CMK (cell line): ENCODE data around the gene RNASET2.
"Not testable (repeated sequence)": the region's sequence is repeated elsewhere in the genome, so short reads cannot be mapped to it uniquely, and the experiment has no call there.

Source experiments
- DNase-seq: peaks from one replicate; pipeline ENCODE4 v3.0.0-alpha.2; 2010; ENCODE audit warnings: low read depth

RNASET2 gene

GRCh38 chr6:166927240-166927934, 29.0 kb downstream of the RNASET2 start:
- no peak for DNase-seq

- no peak for DNase-seq
Observed at GRCh38 chr6:166926748-166927147, 29.6 kb downstream of the RNASET2 start.

- DNase-seq: no peak
Observed at GRCh38 chr6:166925141-166925996, 31.0 kb downstream of the RNASET2 start.

- no peak for DNase-seq
Observed at GRCh38 chr6:166924531-166924930, 31.8 kb downstream of the RNASET2 start.

GRCh38 chr6:166922937-166923336, 33.4 kb downstream of the RNASET2 start:
- DNase-seq: no peak

- DNase-seq: no peak
Observed at GRCh38 chr6:166921570-166921969, 34.8 kb downstream of the RNASET2 start.

GRCh38 chr6:166916824-166917223, 39.5 kb downstream of the RNASET2 start:
- no peak for DNase-seq

GRCh38 chr6:166915484-166915883, 40.9 kb downstream of the RNASET2 start:
- not testable (repeated sequence) for DNase-seq

GRCh38 chr6:166914952-166915351, 41.4 kb downstream of the RNASET2 start:
- not testable (repeated sequence) for DNase-seq

- peak; percentile 38 for DNase-seq
Observed at GRCh38 chr6:166911248-166911677, 45.1 kb downstream of the RNASET2 start.

- no peak for DNase-seq
Observed at GRCh38 chr6:166910601-166911000, 45.7 kb downstream of the RNASET2 start.

- DNase-seq: no peak
Observed at GRCh38 chr6:166908811-166909210, 47.5 kb downstream of the RNASET2 start.

GRCh38 chr6:166907871-166908806, 48.2 kb downstream of the RNASET2 start:
- DNase-seq: no peak

GRCh38 chr6:166907373-166907841, 48.9 kb downstream of the RNASET2 start:
- no peak for DNase-seq

GRCh38 chr6:166906376-166907044, 49.8 kb downstream of the RNASET2 start:
- DNase-seq: no peak

- DNase-seq: no peak
Observed at GRCh38 chr6:166905505-166906134, 50.7 kb downstream of the RNASET2 start.

- DNase-seq: no peak
Observed at GRCh38 chr6:166905013-166905412, 51.3 kb downstream of the RNASET2 start.

GRCh38 chr6:166904101-166904746, 52.1 kb downstream of the RNASET2 start:
- DNase-seq: no peak

GRCh38 chr6:166903500-166903899, 52.9 kb downstream of the RNASET2 start:
- DNase-seq: no peak

GRCh38 chr6:166903027-166903426, 53.3 kb downstream of the RNASET2 start:
- DNase-seq: no peak
